CD4-positive, alpha-beta T cell (primary cell): ENCODE data around the gene KCNIP4. TPM values are rescaled to one million over a fixed set of nuclear protein-coding genes. Genes with fewer than 3 reads are reported as not detected.

ENCODE experiments used
- ATAC-seq: fragments of 200-7000 bp; cut with Tn5 transposase; one replicate; pipeline ENCODE4 v1.10.0; 2022; ENCODE audit warnings: mild to moderate bottlenecking; ENCODE audit not compliant: poor library complexity
- CTCF ChIA-PET: fragments of 350-600 bp; sonication (Branson Sonifier 250); formaldehyde crosslinking; loops from one replicate; lab custom pipeline; 2021; ENCODE audit warnings: antibody characterized with exemption, inconsistent platforms; lab: Charles Lee
- POLR2A ChIA-PET: fragments of 350-600 bp; sonication (Branson Sonifier 250); formaldehyde crosslinking; loops from one replicate; lab custom pipeline; 2021; ENCODE audit warnings: antibody characterized with exemption, inconsistent platforms; lab: Charles Lee
- DNase-seq, 14 experiments: peaks; one replicate each; pipeline ENCODE4 v3.0.0-alpha.2; 2013 to 2020; ENCODE audit warnings: mixed read lengths in 2 of 14
- H3K27ac ChIP-seq, 2 donors: one replicate each; pipeline versions ENCODE4 v1.5.1 to v1.7.0; 2013; ENCODE audit warnings: low read length in 2 of 2, low read depth in 1 of 2, mild to moderate bottlenecking in 1 of 2
- H3K27me3 ChIP-seq, 2 experiments: 1 replicate in 1 of 2; 2 replicates in 1 of 2; pipeline versions ENCODE4 v1.6.1 to v1.7.0; 2013; ENCODE audit warnings: low read length in 2 of 2, control low read depth in 1 of 2, mild to moderate bottlenecking in 1 of 2, moderate library complexity in 1 of 2; ENCODE audit not compliant: insufficient read depth in 2 of 2, control insufficient read depth in 1 of 2
- H3K36me3 ChIP-seq: one replicate; pipeline ENCODE4 v1.6.1; 2013; ENCODE audit warnings: low read length, control low read depth; ENCODE audit not compliant: insufficient read depth
- H3K4me1 ChIP-seq: one replicate; pipeline ENCODE4 v1.6.1; 2013; ENCODE audit warnings: low read length, control low read depth; ENCODE audit not compliant: insufficient read depth
- H3K4me3 ChIP-seq: one replicate; pipeline ENCODE4 v1.5.1; 2013; ENCODE audit warnings: mild to moderate bottlenecking, low read length, moderate library complexity
- H3K9me3 ChIP-seq, 2 experiments: 1 replicate in 1 of 2; 2 replicates in 1 of 2; pipeline versions ENCODE4 v1.6.1 to v1.7.0; 2013; ENCODE audit warnings: low read length in 2 of 2, mild to moderate bottlenecking in 2 of 2, control low read depth in 1 of 2, moderate library complexity in 1 of 2; ENCODE audit not compliant: control insufficient read depth in 1 of 2, insufficient read depth in 1 of 2
- H3K27ac Mint-ChIP-seq: one replicate; pipeline ENCODE4 v1.8.0; 2020; ENCODE audit warnings: mixed read lengths
- H3K27me3 Mint-ChIP-seq: one replicate; pipeline ENCODE4 v1.8.0; 2021; ENCODE audit warnings: mixed read lengths
- H3K36me3 Mint-ChIP-seq: one replicate; pipeline ENCODE4 v1.8.0; 2021; ENCODE audit warnings: low read depth, mixed read lengths
- H3K4me1 Mint-ChIP-seq: one replicate; pipeline ENCODE4 v1.8.0; 2021; ENCODE audit warnings: low read depth, mixed read lengths
- H3K4me3 Mint-ChIP-seq: one replicate; pipeline ENCODE4 v1.8.0; 2020; ENCODE audit warnings: mild to moderate bottlenecking, mixed read lengths
- H3K9me3 Mint-ChIP-seq: one replicate; pipeline ENCODE4 v1.8.0; 2020; ENCODE audit warnings: mixed read lengths
- intact Hi-C, 2 experiments: fragments of 100-400 bp; cut with DNase I in 1 of 2; cut with micrococcal nuclease in 1 of 2; formaldehyde crosslinking; loops; one replicate each; pipeline versions ENCODE4 v1.15.1 to v1.9.0; 2023 to 2025; cut with DNase I, micrococcal nuclease
- total RNA-seq, 174 experiments: library from RNA in 2 of 174; stranded (reverse) in 2 of 174; gene quantifications; one replicate each; pipeline ENCODE4 v1.2.3 and lab custom pipeline; 2021 to 2026
- TF ChIP-seq, protein P1 (sequence below): fragments of 200-600 bp; IDR thresholded peaks from one replicate; pipeline ENCODE4 v1.8.0; 2022; ENCODE audit warnings: antibody characterized with exemption, mild to moderate bottlenecking

Gene KCNIP4
- total RNA-seq, 2 experiments from 2014 or later, result not detected

DNA sequence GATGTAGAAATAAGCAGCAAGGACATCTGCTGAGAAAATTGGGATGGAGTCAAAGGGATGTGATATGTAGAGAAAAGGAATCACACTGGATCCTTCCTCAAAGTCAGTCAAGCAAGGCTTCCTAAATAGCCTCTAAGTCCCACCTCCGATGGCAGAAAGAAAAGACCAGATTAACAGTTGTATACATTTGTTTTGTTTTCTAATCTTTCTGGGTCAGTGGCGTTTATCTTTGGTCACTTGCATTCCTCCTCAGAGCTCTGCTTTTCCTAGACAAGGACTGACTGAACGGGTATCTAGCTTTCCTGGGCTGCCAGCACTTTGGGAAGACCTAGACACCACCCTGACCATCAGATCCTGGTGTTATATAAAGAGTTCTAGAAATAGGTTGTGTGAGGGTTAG, 1225.1 kb downstream of the KCNIP4 start:
- no peak overlapping the region for H3K27ac Mint-ChIP-seq
- Histone ChIP-seq H3K4me1 (no peaks in the 10 kb centered on the region), H3K36me3 (peaks cover 43% of the 10 kb centered on the region), H3K9me3 (peaks cover 0 to 11% of the 10 kb centered on the region in 2 experiments), H3K27ac (no peak overlapping the region), H3K4me3 (no peak overlapping the region), H3K27me3 (no peaks in the 10 kb centered on the region)
- intact Hi-C loops, result no loop called here
- no peaks in the 10 kb centered on the region for H3K4me1 Mint-ChIP-seq
- H3K36me3 Mint-ChIP-seq, result peaks cover 92% of the 10 kb centered on the region
- DNase-seq (no peak), ATAC-seq (no peak)
- no peaks in the 10 kb centered on the region for H3K27me3 Mint-ChIP-seq
- POLR2A ChIA-PET, result no interaction called here
- H3K9me3 Mint-ChIP-seq, result peaks cover 5% of the 10 kb centered on the region
- H3K4me3 Mint-ChIP-seq, result no peak overlapping the region
- CTCF ChIA-PET, result no interaction called here
- TF ChIP-seq, protein P1, sequence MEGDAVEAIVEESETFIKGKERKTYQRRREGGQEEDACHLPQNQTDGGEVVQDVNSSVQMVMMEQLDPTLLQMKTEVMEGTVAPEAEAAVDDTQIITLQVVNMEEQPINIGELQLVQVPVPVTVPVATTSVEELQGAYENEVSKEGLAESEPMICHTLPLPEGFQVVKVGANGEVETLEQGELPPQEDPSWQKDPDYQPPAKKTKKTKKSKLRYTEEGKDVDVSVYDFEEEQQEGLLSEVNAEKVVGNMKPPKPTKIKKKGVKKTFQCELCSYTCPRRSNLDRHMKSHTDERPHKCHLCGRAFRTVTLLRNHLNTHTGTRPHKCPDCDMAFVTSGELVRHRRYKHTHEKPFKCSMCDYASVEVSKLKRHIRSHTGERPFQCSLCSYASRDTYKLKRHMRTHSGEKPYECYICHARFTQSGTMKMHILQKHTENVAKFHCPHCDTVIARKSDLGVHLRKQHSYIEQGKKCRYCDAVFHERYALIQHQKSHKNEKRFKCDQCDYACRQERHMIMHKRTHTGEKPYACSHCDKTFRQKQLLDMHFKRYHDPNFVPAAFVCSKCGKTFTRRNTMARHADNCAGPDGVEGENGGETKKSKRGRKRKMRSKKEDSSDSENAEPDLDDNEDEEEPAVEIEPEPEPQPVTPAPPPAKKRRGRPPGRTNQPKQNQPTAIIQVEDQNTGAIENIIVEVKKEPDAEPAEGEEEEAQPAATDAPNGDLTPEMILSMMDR, result no peak

DNA sequence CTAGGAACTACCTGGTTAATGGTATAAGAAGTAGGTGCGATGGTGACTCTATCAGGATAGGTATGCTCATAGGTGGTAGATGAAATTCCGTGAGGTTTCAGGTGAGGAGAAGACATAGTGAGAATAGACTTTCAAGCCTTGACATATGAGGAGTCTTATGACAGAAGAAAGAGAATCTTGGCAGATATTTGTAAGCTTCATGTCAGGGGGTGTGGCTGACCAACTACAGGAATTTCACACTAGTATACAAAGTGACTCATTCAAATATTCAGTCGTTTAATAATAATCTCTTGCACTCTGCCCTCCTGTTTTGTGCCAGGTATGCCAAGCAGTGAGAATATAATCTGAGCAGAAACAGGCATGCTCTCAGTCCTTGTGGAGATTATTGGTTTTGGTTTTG, 1225.6 kb downstream of the KCNIP4 start:
- Histone ChIP-seq H3K27ac (no peak overlapping the region), H3K4me1 (no peaks in the 10 kb centered on the region), H3K9me3 (peaks cover 0 to 11% of the 10 kb centered on the region in 2 experiments), H3K36me3 (peaks cover 39% of the 10 kb centered on the region), H3K4me3 (no peak overlapping the region), H3K27me3 (no peaks in the 10 kb centered on the region)
- H3K36me3 Mint-ChIP-seq, result peaks cover 95% of the 10 kb centered on the region
- TF ChIP-seq, protein P1, result no peak
- H3K27me3 Mint-ChIP-seq, result no peaks in the 10 kb centered on the region
- no peak overlapping the region for H3K4me3 Mint-ChIP-seq
- CTCF ChIA-PET, result no interaction called here
- DNase-seq (no peak), ATAC-seq (no peak)
- intact Hi-C loops, result no loop called here
- H3K9me3 Mint-ChIP-seq, result peaks cover 5% of the 10 kb centered on the region
- no peaks in the 10 kb centered on the region for H3K4me1 Mint-ChIP-seq
- no peak overlapping the region for H3K27ac Mint-ChIP-seq
- POLR2A ChIA-PET, result no interaction called here

DNA sequence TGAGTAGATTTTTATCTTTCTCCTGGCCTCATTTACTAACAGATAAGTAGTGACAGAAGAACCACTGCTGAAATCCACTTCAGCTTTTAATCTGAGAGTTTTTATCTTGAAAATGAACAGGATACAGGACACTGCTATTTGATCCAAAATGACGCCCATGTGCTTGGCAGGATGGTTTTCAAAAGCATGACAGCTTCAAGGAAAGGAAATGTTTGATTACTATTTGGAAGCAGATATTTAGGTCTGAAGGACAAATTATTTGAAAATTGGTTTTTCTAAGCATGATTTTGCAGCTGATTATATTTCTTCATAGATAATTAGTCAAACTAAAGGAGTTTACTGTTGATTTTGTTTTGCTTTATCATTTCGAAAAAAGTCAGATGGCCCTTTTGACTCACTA, 1237.2 kb downstream of the KCNIP4 start:
- TF ChIP-seq, protein P1, result no peak
- DNase-seq (no peak), ATAC-seq (no peak)
- H3K9me3 Mint-ChIP-seq, result no peaks in the 10 kb centered on the region
- H3K27ac Mint-ChIP-seq, result no peak overlapping the region
- no peak overlapping the region for H3K4me3 Mint-ChIP-seq
- H3K27ac ChIP-seq, result no peak overlapping the region
- H3K36me3 ChIP-seq, result peaks cover 20% of the 10 kb centered on the region
- POLR2A ChIA-PET, result no interaction called here
- intact Hi-C loops, result no loop called here
- H3K4me1 Mint-ChIP-seq, result no peaks in the 10 kb centered on the region
- CTCF ChIA-PET, result interaction anchor here (1.6 kb wide), 1 partner anchor 9 kb away, joined by 4 read pairs; no protein-coding TSS in a partner anchor
- H3K27me3 ChIP-seq, result no peaks in the 10 kb centered on the region
- H3K9me3 ChIP-seq, result no peaks in the 10 kb centered on the region
- H3K27me3 Mint-ChIP-seq, result no peaks in the 10 kb centered on the region
- no peaks in the 10 kb centered on the region for H3K4me1 ChIP-seq
- peaks cover 76% of the 10 kb centered on the region for H3K36me3 Mint-ChIP-seq
- H3K4me3 ChIP-seq, result no peak overlapping the region
